Sigmoid colon (tissue), 4 donors: ENCODE results near the gene A3GALT2.

Experiments
- CTCF ChIP-seq, 4 experiments: fragments of 450-650 bp in 3 of 4; fragments of 200-600 bp in 1 of 4; IDR thresholded peaks; one replicate each; pipeline ENCODE4 v1.5.1; 2016 to 2019; ENCODE audit warnings: antibody characterized with exemption in 4 of 4, mild to moderate bottlenecking in 3 of 4, moderate library complexity in 2 of 4
- EP300 ChIP-seq, 4 donors: sonication (generic); formaldehyde crosslinking; IDR thresholded peaks; one replicate each; pipeline ENCODE4 v1.6.1; 2017; ENCODE audit warnings: antibody characterized with exemption in 4 of 4
- POLR2AphosphoS5 ChIP-seq, 4 donors: sonication (generic); formaldehyde crosslinking; IDR thresholded peaks; one replicate each; pipeline ENCODE4 v1.6.1; 2017; ENCODE audit warnings: antibody characterized with exemption in 4 of 4

GRCh38 chr1:33350611-33351280 lies 29.8 kb upstream of the A3GALT2 start:
- TF ChIP-seq CTCF (IDR thresholded peaks at IDR 0.05): no peak
- no peak for TF ChIP-seq EP300 (IDR thresholded peaks at IDR 0.05)
- no peak for TF ChIP-seq POLR2AphosphoS5 (IDR thresholded peaks at IDR 0.05)
